OCI-LY1 (cell line): ENCODE measurements around the gene IL36RN.

Experiments used
- EZH2 ChIP-seq: fragments of 200-600 bp; sonication (generic), shearing (Covaris generic); IDR thresholded peaks from 2 replicates; pipeline ENCODE4 v1.8.0; 2017; ENCODE audit warnings: borderline replicate concordance, mixed run types, mild to moderate bottlenecking, antibody characterized with exemption, low read length, moderate library complexity, mixed read lengths
- TF ChIP-seq, protein P1 (sequence below): fragments of 200-600 bp; sonication (generic), shearing (Covaris generic); IDR thresholded peaks from 2 replicates; pipeline ENCODE4 v1.5.1; 2017; ENCODE audit warnings: mild to moderate bottlenecking, antibody characterized with exemption, low read length, moderate library complexity, mixed read lengths

DNA sequence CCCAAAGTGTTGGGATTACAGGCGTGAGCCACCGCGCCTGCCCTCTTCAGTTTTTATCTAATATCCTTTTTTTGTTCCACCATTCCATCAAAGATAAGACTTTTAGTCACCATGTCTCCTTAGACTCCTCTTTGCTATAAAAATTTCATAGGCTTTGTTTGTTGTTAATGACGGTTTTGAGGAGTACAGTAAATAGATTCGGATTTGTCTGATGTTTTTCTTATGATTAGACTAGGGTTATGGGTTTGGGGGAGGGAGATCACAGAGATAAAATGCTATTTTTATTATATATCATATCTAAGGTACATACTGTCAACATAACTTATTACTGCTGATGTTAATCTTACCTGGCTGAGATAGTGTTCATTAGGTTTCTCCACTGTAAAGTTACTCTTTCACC, 12.5 kb upstream of the IL36RN start:
- no peak for TF ChIP-seq EZH2
- TF ChIP-seq, protein P1, sequence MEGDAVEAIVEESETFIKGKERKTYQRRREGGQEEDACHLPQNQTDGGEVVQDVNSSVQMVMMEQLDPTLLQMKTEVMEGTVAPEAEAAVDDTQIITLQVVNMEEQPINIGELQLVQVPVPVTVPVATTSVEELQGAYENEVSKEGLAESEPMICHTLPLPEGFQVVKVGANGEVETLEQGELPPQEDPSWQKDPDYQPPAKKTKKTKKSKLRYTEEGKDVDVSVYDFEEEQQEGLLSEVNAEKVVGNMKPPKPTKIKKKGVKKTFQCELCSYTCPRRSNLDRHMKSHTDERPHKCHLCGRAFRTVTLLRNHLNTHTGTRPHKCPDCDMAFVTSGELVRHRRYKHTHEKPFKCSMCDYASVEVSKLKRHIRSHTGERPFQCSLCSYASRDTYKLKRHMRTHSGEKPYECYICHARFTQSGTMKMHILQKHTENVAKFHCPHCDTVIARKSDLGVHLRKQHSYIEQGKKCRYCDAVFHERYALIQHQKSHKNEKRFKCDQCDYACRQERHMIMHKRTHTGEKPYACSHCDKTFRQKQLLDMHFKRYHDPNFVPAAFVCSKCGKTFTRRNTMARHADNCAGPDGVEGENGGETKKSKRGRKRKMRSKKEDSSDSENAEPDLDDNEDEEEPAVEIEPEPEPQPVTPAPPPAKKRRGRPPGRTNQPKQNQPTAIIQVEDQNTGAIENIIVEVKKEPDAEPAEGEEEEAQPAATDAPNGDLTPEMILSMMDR, result no peak
